Naive thymus-derived CD8-positive, alpha-beta T cell (primary cell): ENCODE results near the gene ZC3H12A. TPM values are rescaled to one million over a fixed set of nuclear protein-coding genes. Genes with fewer than 3 reads are reported as not detected.
A peak's percentile ranks its signal among the peaks of the same experiment; 100 is the strongest.

ENCODE experiments used
- ATAC-seq, 2 donors: fragments of 150-1000 bp; cut with Tn5 transposase in 1 of 2; sonication (Bioruptor Pico), chemical (Tn5 transposase) in 1 of 2; 1 replicate in 1 of 2; 2 replicates in 1 of 2; pipeline ENCODE4 v1.10.0; 2021; ENCODE audit warnings: mild to moderate bottlenecking in 2 of 2, moderate library complexity in 2 of 2
- POLR2A ChIA-PET: fragments of 350-600 bp; sonication (Branson Sonifier 250); formaldehyde crosslinking; loops from one replicate; lab custom pipeline; 2021; ENCODE audit warnings: antibody characterized with exemption; lab: Charles Lee
- DNase-seq, 10 donors: peaks; one replicate each; pipeline versions ENCODE4 v3.0.0 to v3.0.0-alpha.2; 2020 to 2022
- H3K27ac Mint-ChIP-seq, 10 donors: one replicate each; pipeline ENCODE4 v1.8.0; 2020 to 2022; ENCODE audit warnings: mild to moderate bottlenecking in 10 of 10, mixed read lengths in 10 of 10, moderate library complexity in 4 of 10, inconsistent platforms in 1 of 10
- H3K27me3 Mint-ChIP-seq, 5 donors: one replicate each; pipeline ENCODE4 v1.8.0; 2021 to 2022; ENCODE audit warnings: mixed read lengths in 5 of 5
- H3K36me3 Mint-ChIP-seq, 3 donors: one replicate each; pipeline ENCODE4 v1.8.0; 2020 to 2022; ENCODE audit warnings: mixed read lengths in 3 of 3, mild to moderate bottlenecking in 2 of 3, inconsistent platforms in 1 of 3
- H3K4me1 Mint-ChIP-seq, 4 donors: one replicate each; pipeline ENCODE4 v1.8.0; 2021 to 2022; ENCODE audit warnings: mixed read lengths in 4 of 4
- H3K4me3 Mint-ChIP-seq, 10 donors: one replicate each; pipeline ENCODE4 v1.8.0; 2020 to 2022; ENCODE audit warnings: mild to moderate bottlenecking in 10 of 10, mixed read lengths in 10 of 10, moderate library complexity in 6 of 10, inconsistent platforms in 1 of 10
- H3K9me3 Mint-ChIP-seq, 9 donors: one replicate each; pipeline ENCODE4 v1.8.0; 2020 to 2022; ENCODE audit warnings: mixed read lengths in 9 of 9, mild to moderate bottlenecking in 3 of 9, inconsistent platforms in 1 of 9, moderate library complexity in 1 of 9
- polyA plus RNA-seq, 3 donors: library from polyadenylated mRNA; unstranded; fragments of 300-500 nt; fragmentation: Illumina TruSeq; gene quantifications; one replicate each; pipeline ENCODE4 v1.2.3, GENCODE V29; 2021
- total RNA-seq, 8 experiments: library from RNA in 2 of 8; stranded (reverse) in 2 of 8; gene quantifications; one replicate each; pipeline ENCODE4 v1.2.3 and lab custom pipeline; 2021 to 2026

Gene ZC3H12A
- total and polyA plus RNA-seq, 5 experiments from 2014 or later: 1.5 to 45.3 (median 10.0) TPM

DNA sequence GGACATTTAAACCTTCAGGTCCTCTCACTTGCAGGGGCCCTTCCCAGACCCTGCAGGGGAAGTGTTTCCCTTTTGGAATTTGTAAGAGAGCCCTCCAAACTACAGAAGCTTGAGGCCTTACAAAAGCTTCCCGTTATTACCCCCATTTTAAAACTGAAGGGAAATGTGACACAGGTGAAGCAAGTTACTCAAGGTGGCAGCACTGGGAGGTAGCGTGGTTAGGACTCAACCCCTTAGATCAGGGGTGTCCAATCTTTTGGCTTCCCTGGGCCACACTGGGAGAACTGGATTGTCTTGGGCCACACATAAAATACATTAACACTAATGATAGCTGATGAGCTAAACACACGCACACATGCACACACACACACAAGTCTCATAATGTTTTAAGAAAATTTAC, 15.8 kb upstream of the ZC3H12A start:
- POLR2A ChIA-PET: interaction anchor here (1.3 to 6.1 kb wide), 5 partner anchors 13 to 28 kb away, joined by 4 to 52 read pairs (median 8); no protein-coding TSS in a partner anchor
- Mint-ChIP-seq H3K27ac (peak overlapping the region in 5 of 10 donors; percentile 61 to 90 (median 83)), H3K9me3 (no peaks in the 10 kb centered on the region), H3K4me3 (no peak overlapping the region), H3K4me1 (peaks cover 6 to 17% (median 8%) of the 10 kb centered on the region in 4 donors), H3K27me3 (no peaks in the 10 kb centered on the region), H3K36me3 (peaks cover 0 to 45% (median 3%) of the 10 kb centered on the region in 3 donors)
- DNase-seq (peak in 1 of 10 donors; percentile 18), ATAC-seq (peak; percentile 52 to 69)

DNA sequence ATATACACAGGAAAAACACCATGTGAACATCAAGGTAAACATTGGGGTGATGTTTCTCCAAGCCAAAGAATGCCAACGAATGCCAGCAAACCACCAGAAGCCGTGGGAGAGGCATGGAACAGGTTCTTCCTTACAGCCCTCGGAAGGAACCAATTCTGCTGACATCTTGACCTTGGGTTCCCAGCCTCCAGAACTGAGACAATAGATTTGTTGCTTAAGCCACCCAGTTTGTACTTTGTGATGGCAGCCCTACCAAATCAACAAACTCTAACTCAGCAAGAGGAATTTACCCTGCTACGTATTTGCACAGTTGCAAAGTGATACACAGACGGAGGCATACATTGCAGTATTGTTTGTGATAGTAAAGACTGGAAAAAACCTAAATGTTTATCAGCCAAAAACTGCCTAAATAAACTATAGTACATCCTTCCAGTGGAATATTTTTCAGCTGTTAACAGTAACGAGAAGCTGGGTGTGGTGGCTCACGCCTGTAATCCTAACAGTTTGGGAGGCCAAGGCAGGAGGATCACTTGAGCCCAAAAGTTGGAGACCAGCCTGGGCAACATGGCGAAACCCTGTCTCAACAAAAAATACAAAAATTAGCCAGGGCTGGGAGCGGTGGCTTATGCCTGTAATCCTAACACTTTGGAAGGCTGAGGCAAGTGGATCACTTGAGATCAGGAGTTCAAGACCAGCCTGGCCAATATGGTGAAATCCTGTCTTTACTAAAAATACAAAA, 12.5 kb upstream of the ZC3H12A start:
- POLR2A ChIA-PET: interaction anchor here (1.1 kb wide), 1 partner anchor 16 kb away, joined by 3 read pairs; no protein-coding TSS in a partner anchor
- Mint-ChIP-seq H3K36me3 (peaks cover 1 to 45% (median 3%) of the 10 kb centered on the region in 3 donors), H3K9me3 (no peaks in the 10 kb centered on the region), H3K4me3 (no peak overlapping the region), H3K4me1 (peaks cover 0 to 10% (median 2%) of the 10 kb centered on the region in 4 donors), H3K27ac (no peak overlapping the region), H3K27me3 (no peaks in the 10 kb centered on the region)
- DNase-seq (no peak), ATAC-seq (no peak)

DNA sequence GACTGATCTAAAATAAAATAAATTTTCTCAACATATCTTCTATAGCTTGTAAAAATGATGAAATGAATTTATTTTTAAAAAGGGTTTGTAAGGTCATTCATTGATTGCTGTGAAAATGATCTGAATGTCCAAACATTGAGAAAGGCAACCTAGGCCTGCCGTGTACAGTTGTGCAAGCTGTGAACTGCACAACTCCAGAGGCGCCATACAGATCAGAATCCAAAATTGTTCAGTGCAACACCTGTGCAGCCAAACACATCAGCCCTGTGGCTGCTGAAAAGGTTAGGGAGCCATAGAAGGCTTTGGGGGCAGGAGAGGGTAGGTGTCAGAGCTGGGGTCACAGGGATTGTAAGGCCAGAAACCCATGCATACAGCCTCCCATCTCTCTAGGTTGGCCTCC, 9.9 kb upstream of the ZC3H12A start:
- POLR2A ChIA-PET: interaction anchor here (1.0 to 2.4 kb wide), 2 partner anchors 10 to 15 kb away, joined by 4 to 7 read pairs; partner anchors contain the start of gene ZC3H12A
- H3K4me1 Mint-ChIP-seq: peaks cover under 1 to 20% (median 11%) of the 10 kb centered on the region in 4 donors
- H3K27me3 Mint-ChIP-seq: no peaks in the 10 kb centered on the region
- no peaks in the 10 kb centered on the region for H3K9me3 Mint-ChIP-seq
- peaks cover 1 to 49% (median 3%) of the 10 kb centered on the region in 3 donors for H3K36me3 Mint-ChIP-seq
- H3K27ac Mint-ChIP-seq: no peak overlapping the region
- ATAC-seq: no peak
- H3K4me3 Mint-ChIP-seq: no peak overlapping the region
- no peak for DNase-seq

DNA sequence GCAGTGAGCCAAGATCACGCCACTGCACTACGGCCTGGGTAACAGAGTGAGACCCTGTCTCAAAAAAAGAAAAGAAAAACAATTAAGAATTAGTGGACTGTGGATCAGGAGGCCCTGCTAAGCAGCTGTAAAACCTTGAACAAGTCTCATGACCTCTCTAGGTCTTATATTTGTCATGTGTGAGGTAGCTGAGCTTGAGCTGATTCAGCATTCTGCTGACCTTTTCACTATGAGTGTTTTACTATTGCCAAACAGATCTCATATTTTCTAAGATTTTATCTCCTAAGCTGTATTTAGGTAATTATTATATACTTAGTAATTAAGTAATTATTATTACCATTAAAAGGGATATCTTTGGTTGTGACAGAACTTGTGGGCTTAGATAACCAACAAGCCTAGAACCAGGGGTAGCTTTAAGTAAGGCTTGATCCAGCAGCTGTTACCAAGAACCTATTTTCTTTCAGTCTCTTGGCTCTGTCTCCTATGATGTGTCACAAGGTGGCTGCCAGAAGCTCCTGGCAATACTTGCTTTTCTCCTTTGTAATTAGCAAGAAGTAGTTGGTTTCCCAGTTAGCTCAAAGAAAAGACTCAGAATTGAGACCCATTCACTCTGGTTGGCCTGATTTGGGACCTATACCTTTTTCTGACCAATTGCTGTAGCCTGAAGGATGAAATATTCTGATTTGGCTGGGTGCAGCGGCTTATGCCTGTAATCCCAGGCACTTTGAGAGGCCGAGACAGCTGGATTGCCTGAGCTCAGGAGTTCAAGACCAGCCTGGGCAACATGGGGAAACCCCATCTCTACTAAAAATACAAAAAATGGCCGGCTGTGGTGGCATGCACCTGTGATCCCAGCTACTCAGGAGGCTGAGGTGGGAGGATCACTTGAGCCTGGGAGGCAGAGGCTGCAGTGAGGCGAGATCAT, 8.5 kb upstream of the ZC3H12A start:
- DNase-seq (no peak), ATAC-seq (no peak)
- H3K36me3 Mint-ChIP-seq: peaks cover 1 to 38% (median 3%) of the 10 kb centered on the region in 3 donors
- POLR2A ChIA-PET: interaction anchor here (0.8 to 3.5 kb wide), 3 partner anchors 9 to 13 kb away, joined by 3 to 18 read pairs (median 7); partner anchors contain the start of gene ZC3H12A
- peaks cover 4 to 28% (median 19%) of the 10 kb centered on the region in 4 donors for H3K4me1 Mint-ChIP-seq
- peak overlapping the region in 1 of 10 donors; percentile 49 for H3K27ac Mint-ChIP-seq
- H3K27me3 Mint-ChIP-seq: no peaks in the 10 kb centered on the region
- H3K4me3 Mint-ChIP-seq: no peak overlapping the region
- H3K9me3 Mint-ChIP-seq: no peaks in the 10 kb centered on the region

DNA sequence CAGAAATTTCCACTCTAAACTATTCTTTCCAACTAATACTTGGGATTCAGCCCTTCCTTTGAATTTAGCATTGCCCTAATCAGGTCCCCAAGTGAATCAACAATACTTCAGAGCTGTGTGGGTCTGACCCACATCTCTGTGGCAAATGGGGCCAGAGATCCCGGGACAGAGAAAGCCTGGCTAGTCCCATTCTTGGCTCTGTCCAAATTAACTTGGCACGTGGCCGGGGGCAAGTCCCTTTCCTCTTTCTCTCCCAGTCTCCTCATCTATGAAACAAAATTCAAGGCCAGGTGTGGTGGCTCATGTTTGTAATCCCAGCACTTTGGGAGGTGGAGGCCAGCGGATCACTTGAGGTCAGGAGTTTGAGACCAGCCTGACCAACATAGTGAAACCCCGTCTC, 6.3 kb upstream of the ZC3H12A start:
- Mint-ChIP-seq H3K9me3 (no peaks in the 10 kb centered on the region), H3K27me3 (no peaks in the 10 kb centered on the region), H3K27ac (peak overlapping the region in 2 of 10 donors; percentile 35 to 67), H3K4me3 (no peak overlapping the region), H3K36me3 (peaks cover 0 to 23% (median 1%) of the 10 kb centered on the region in 3 donors), H3K4me1 (peaks cover 19 to 47% (median 38%) of the 10 kb centered on the region in 4 donors)
- no peak for DNase-seq
- no peak for ATAC-seq
- POLR2A ChIA-PET: interaction anchor here (1.3 to 3.5 kb wide), 2 partner anchors 7 to 19 kb away, joined by 5 to 18 read pairs; partner anchors contain the start of gene ZC3H12A

DNA sequence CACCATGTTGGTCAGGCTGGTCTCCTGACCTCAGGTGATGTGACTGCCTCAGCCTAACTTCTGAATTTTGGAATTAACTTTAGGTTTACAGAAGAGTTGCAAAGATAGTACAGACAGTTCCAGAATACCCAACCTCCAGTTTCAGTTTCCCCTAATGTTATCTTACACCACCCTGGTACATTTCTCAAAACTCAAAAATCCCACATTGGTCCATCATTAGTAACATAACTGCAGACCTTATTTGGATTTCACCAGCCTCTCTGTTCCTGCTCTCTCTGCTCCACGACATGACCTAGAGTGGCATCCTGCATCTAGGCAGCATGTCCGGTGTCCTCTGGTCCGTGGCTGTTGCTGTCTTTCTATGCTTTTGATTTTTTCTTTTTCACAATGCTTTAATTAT, 5.0 kb upstream of the ZC3H12A start:
- H3K36me3 Mint-ChIP-seq: peaks cover 0 to 21% (median 0%) of the 10 kb centered on the region in 3 donors
- H3K4me1 Mint-ChIP-seq: peaks cover 25 to 53% (median 45%) of the 10 kb centered on the region in 4 donors
- no peak for ATAC-seq
- no peak overlapping the region for H3K4me3 Mint-ChIP-seq
- H3K27me3 Mint-ChIP-seq: no peaks in the 10 kb centered on the region
- peak overlapping the region in 8 of 10 donors; percentile 12 to 76 (median 36) for H3K27ac Mint-ChIP-seq
- no peak for DNase-seq
- no peaks in the 10 kb centered on the region for H3K9me3 Mint-ChIP-seq
- POLR2A ChIA-PET: interaction anchor here (0.7 to 2.1 kb wide), 3 partner anchors 9 to 28 kb away, joined by 3 to 5 read pairs (median 5); no protein-coding TSS in a partner anchor

DNA sequence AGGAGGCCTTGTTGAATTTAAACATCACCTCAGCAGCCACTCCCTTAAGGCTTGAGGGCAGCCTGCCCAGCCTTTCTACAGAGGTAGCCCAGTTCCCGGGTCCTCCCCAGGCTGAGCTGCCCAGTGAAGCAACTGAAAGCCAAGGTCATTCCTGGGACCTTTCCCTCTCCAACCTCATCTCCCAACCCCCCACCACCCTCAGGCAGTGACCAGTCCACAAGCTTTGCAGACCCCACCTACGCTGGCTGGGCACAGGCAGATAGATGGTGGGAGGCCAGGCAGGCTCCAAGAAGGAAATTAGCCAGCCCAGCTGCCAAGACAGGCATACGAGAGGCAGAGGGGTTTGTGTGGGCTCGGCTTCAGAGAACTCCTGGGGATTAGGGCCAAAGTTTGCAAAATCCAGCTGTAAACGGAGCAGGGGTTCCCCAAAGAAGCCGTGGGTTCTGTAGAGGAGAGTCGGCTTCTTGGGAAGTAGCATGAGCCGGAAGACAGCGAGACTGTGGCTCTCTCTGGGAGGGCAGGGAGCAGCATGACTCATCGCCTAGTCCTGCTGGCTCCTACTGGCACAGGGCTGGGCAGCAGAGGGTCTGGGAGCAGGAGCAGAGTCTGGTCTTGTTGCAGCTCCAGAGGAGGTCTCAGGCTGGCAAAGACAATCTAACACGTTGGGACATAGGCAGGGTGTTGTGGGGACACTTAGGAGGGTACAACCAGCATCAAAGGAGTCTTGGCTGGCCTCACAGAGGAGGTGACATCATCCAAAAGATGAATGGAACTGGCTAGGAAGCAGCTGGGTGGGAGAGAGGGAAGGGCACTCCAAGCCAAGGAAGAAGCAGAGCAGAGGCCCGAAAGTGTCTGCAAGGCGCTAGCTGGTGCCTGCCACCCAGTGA, 2.8 kb upstream of the ZC3H12A start:
- no peaks in the 10 kb centered on the region for H3K9me3 Mint-ChIP-seq
- H3K4me1 Mint-ChIP-seq: peaks cover 31 to 56% (median 51%) of the 10 kb centered on the region in 4 donors
- peaks cover 0 to 25% (median 5%) of the 10 kb centered on the region in 3 donors for H3K36me3 Mint-ChIP-seq
- ATAC-seq: no peak
- POLR2A ChIA-PET: interaction anchor here (0.6 to 8.8 kb wide), 9 partner anchors 8 to 220 kb away, joined by 3 to 133 read pairs (median 5); partner anchors contain the start of gene MEAF6
- H3K27me3 Mint-ChIP-seq: no peaks in the 10 kb centered on the region
- peak overlapping the region; percentile 84 to 96 (median 94) for H3K4me3 Mint-ChIP-seq
- peak overlapping the region; percentile 83 to 95 (median 91) for H3K27ac Mint-ChIP-seq
- no peak for DNase-seq

DNA sequence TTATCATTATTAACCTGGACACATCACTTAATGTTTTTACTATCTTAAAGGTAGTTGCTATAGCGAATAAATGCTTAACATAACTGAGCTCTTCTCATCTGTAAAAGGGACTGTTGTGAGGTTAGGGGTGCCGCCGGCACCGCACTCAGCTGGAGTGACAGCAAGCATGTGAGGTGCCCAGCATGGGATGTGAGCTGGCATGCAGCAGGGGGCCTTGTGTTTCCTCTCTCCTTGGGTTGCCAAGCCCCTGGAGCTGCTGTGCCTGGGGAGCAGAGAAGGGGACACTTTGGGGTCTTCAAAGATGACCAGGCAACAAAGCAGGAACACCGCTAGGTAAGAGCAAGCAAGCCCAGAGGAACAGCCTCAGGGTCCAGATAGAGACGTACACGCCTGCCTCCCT, 2.1 kb upstream of the ZC3H12A start:
- Mint-ChIP-seq H3K9me3 (no peaks in the 10 kb centered on the region), H3K27me3 (no peaks in the 10 kb centered on the region), H3K36me3 (peaks cover 0 to 31% (median 9%) of the 10 kb centered on the region in 3 donors), H3K27ac (peak overlapping the region; percentile 83 to 95 (median 91)), H3K4me3 (peak overlapping the region; percentile 84 to 96 (median 94)), H3K4me1 (peaks cover 34 to 57% (median 55%) of the 10 kb centered on the region in 4 donors)
- POLR2A ChIA-PET: interaction anchor here (0.6 to 8.8 kb wide), 8 partner anchors 10 to 219 kb away, joined by 3 to 133 read pairs (median 5); partner anchors contain the start of gene MEAF6
- no peak for ATAC-seq
- no peak for DNase-seq

DNA sequence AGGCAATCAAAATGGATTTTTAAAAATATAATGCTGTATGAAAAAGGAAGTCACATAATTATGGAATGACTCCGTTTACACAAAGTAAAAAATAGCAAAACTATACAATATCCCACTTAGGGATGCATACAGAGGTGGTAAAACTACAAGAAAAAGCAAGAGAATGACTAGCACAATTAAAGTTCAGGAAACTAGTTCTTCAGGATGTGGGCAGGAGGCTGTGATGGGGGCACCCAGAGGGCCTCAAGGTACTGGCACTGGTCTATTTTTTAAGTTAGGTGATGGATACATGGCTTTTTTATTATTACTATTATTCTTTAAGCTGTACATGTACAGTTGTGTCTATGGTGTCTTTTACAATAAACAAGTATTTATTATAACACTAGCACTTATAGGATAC, 1.4 kb upstream of the ZC3H12A start:
- H3K36me3 Mint-ChIP-seq: peaks cover 0 to 34% (median 12%) of the 10 kb centered on the region in 3 donors
- peak overlapping the region; percentile 84 to 96 (median 94) for H3K4me3 Mint-ChIP-seq
- POLR2A ChIA-PET: interaction anchor here (1.0 to 8.8 kb wide), 6 partner anchors 10 to 41 kb away, joined by 4 to 133 read pairs (median 8); partner anchors contain the start of gene MEAF6
- ATAC-seq (peak in 1 of 2 donors; percentile 9), DNase-seq (peak in 4 of 10 donors; percentile 15 to 57 (median 46))
- H3K9me3 Mint-ChIP-seq: no peaks in the 10 kb centered on the region
- H3K4me1 Mint-ChIP-seq: peaks cover 40 to 61% (median 55%) of the 10 kb centered on the region in 4 donors
- no peaks in the 10 kb centered on the region for H3K27me3 Mint-ChIP-seq
- H3K27ac Mint-ChIP-seq: peak overlapping the region; percentile 83 to 95 (median 91)

DNA sequence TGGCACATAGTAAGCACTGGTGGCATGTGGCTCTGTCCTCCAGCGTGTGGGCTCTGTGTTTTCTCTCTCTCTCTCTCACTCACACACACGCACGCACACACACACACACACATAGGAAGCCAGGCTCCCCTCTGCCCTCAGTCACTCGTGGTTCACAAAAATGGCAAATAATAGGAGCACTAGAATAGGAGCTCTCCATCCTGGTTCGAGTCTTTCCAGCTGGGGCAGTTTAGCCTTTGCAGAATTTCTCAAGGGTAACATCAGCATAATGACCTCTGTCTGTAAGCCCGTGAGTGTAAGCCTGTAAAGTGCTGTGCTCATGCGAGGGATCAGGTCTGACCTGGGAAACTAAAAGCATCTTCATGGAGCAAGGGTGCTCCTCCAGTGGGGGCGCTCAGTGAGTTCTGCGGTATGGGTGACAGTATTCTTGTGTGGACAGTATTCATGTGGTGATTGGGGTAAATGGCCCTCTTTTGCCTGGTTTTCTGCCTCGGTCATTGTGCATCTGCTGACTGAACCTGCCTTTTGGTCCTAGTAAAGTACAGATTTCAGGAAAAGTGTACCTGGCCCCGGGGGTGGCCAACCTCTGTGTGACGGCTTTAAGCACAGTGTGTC, 842 bp upstream of the ZC3H12A start:
- POLR2A ChIA-PET: interaction anchor here (0.6 to 8.8 kb wide), 9 partner anchors 7 to 1009 kb away, joined by 3 to 133 read pairs (median 6); partner anchors contain the start of genes MEAF6 and MRPS15
- Mint-ChIP-seq H3K4me3 (peak overlapping the region; percentile 84 to 96 (median 94)), H3K4me1 (peaks cover 43 to 64% (median 59%) of the 10 kb centered on the region in 4 donors), H3K9me3 (no peaks in the 10 kb centered on the region), H3K27me3 (no peaks in the 10 kb centered on the region), H3K36me3 (peaks cover 0 to 32% (median 17%) of the 10 kb centered on the region in 3 donors), H3K27ac (peak overlapping the region; percentile 83 to 95 (median 91))
- peak in 4 of 10 donors; percentile 24 to 69 (median 61) for DNase-seq
- peak; percentile 12 to 20 for ATAC-seq
